IMR-90 (cell line): ENCODE results near the gene PATE1. TPM values are rescaled to one million over a fixed set of nuclear protein-coding genes. Genes with fewer than 3 reads are reported as not detected.

ENCODE experiments used
- ATAC-seq: fragments of 200-7000 bp; cut with Tn5 transposase; 2 replicates; pipeline ENCODE4 v1.9.1; 2020; ENCODE audit warnings: low read depth, mild to moderate bottlenecking, moderate library complexity
- BruUV-seq: library from RNA; stranded (reverse); fragments of 400-500 nt; replicated peaks from 2 replicates; lab custom pipeline; 2021; lab: Mats Ljungman, UMichigan
- CTCF ChIA-PET: fragments of 300-600 bp; formaldehyde crosslinking; extraction: SDS; loops from one replicate; lab custom pipeline; 2021; ENCODE audit warnings: antibody characterized with exemption; lab: Yijun Ruan, JAX
- POLR2A ChIA-PET: fragments of 300-600 bp; sonication (Branson Sonifier 250); formaldehyde crosslinking; loops from one replicate; lab custom pipeline; 2022; ENCODE audit warnings: antibody characterized with exemption; ENCODE audit not compliant: unreplicated experiment; lab: Charles Lee
- DNase-seq: peaks from one replicate; pipeline ENCODE4 v3.0.0; 2013
- H2AFZ ChIP-seq: replicated peaks from 2 replicates; pipeline ENCODE3; 2013; ENCODE audit warnings: low read length, mild to moderate bottlenecking; ENCODE audit not compliant: poor library complexity
- H2AK5ac ChIP-seq: 2 replicates; pipeline ENCODE4 v1.6.1; 2013; ENCODE audit warnings: low read depth, low read length, inconsistent platforms
- H2AK9ac ChIP-seq: replicated peaks from 2 replicates; pipeline ENCODE3; 2013; ENCODE audit warnings: mild to moderate bottlenecking, low read depth, low read length, moderate library complexity; ENCODE audit not compliant: poor library complexity
- H2BK120ac ChIP-seq: 2 replicates; pipeline ENCODE4 v1.6.1; 2013; ENCODE audit warnings: low read depth, low read length, inconsistent platforms
- H2BK15ac ChIP-seq: 3 replicates; pipeline ENCODE4 v1.6.1; 2013; ENCODE audit warnings: low read depth, low read length, inconsistent platforms
- H2BK20ac ChIP-seq: 2 replicates; pipeline ENCODE4 v1.6.1; 2013; ENCODE audit warnings: low read depth, mild to moderate bottlenecking, inconsistent platforms, low read length, moderate library complexity
- H2BK5ac ChIP-seq: 2 replicates; pipeline ENCODE4 v1.6.1; 2013; ENCODE audit warnings: mild to moderate bottlenecking, low read depth, low read length, inconsistent platforms; ENCODE audit not compliant: poor library complexity, severe bottlenecking
- H3K14ac ChIP-seq: replicated peaks from 2 replicates; pipeline ENCODE4 v1.6.1; 2013; ENCODE audit warnings: low read depth, low read length, inconsistent platforms
- H3K18ac ChIP-seq: 2 replicates; pipeline ENCODE4 v1.6.1; 2013; ENCODE audit warnings: low read depth, low read length, control low read depth
- H3K23ac ChIP-seq: 2 replicates; pipeline ENCODE4 v1.6.1; 2013; ENCODE audit warnings: low read depth, low read length, inconsistent platforms
- H3K27ac ChIP-seq: 2 replicates; pipeline ENCODE4 v1.5.1; 2013; ENCODE audit warnings: mild to moderate bottlenecking, control low read depth, low read length; ENCODE audit not compliant: insufficient read depth
- H3K27me3 ChIP-seq: 2 replicates; pipeline ENCODE4 v1.6.1; 2013; ENCODE audit warnings: low read length; ENCODE audit not compliant: control insufficient read depth, insufficient read depth
- H3K36me3 ChIP-seq: 2 replicates; pipeline ENCODE4 v1.6.1; 2013; ENCODE audit warnings: low read length, mixed read lengths; ENCODE audit not compliant: control insufficient read depth, insufficient read depth
- H3K4ac ChIP-seq: 2 replicates; pipeline ENCODE4 v1.6.1; 2013; ENCODE audit warnings: low read depth, low read length, inconsistent platforms
- H3K4me1 ChIP-seq: 2 replicates; pipeline ENCODE4 v1.6.1; 2013; ENCODE audit warnings: low read length, mixed read lengths; ENCODE audit not compliant: control insufficient read depth, insufficient read depth
- H3K4me2 ChIP-seq: 2 replicates; pipeline ENCODE4 v1.6.1; 2013; ENCODE audit warnings: low read depth, mild to moderate bottlenecking, control low read depth, low read length, moderate library complexity
- H3K4me3 ChIP-seq: 2 replicates; pipeline ENCODE4 v1.5.1; 2013; ENCODE audit warnings: low read depth, mild to moderate bottlenecking, control low read depth, low read length, moderate library complexity; ENCODE audit not compliant: insufficient read depth
- H3K56ac ChIP-seq: 2 replicates; pipeline ENCODE4 v1.6.1; 2013; ENCODE audit warnings: low read length, inconsistent platforms; ENCODE audit not compliant: insufficient read depth; ENCODE audit errors: extremely low read depth
- H3K79me1 ChIP-seq, 2 experiments: 2 replicates each; pipeline ENCODE4 v1.6.1; 2013; ENCODE audit warnings: low read length in 2 of 2, inconsistent platforms in 1 of 2, low read depth in 1 of 2
- H3K9ac ChIP-seq: 2 replicates; pipeline ENCODE4 v1.6.1; 2013; ENCODE audit warnings: low read depth, low read length, control low read depth
- H3K9me1 ChIP-seq: 2 replicates; pipeline ENCODE4 v1.6.1; 2013; ENCODE audit warnings: low read length, inconsistent platforms; ENCODE audit not compliant: insufficient read depth
- H3K9me3 ChIP-seq: 2 replicates; pipeline ENCODE4 v1.6.1; 2013; ENCODE audit warnings: low read length; ENCODE audit not compliant: control insufficient read depth, insufficient read depth
- H4K20me1 ChIP-seq: 2 replicates; pipeline ENCODE4 v1.6.1; 2013; ENCODE audit warnings: low read length, inconsistent platforms; ENCODE audit not compliant: insufficient read depth
- H4K5ac ChIP-seq: 2 replicates; pipeline ENCODE4 v1.6.1; 2013; ENCODE audit warnings: mild to moderate bottlenecking, low read depth, low read length, control low read depth
- H4K8ac ChIP-seq, 2 experiments: 2 replicates each; pipeline ENCODE4 v1.6.1; 2013; ENCODE audit warnings: low read depth in 2 of 2, low read length in 2 of 2, control low read depth in 1 of 2, inconsistent platforms in 1 of 2
- H4K91ac ChIP-seq: 2 replicates; pipeline ENCODE4 v1.6.1; 2013; ENCODE audit warnings: low read depth, low read length, inconsistent platforms; ENCODE audit not compliant: insufficient read depth
- CEBPB ChIP-seq: IDR thresholded peaks from 2 replicates; pipeline ENCODE4 v1.6.1; 2012; ENCODE audit warnings: low read depth, low read length, improper control_type of control experiment
- MAZ ChIP-seq: IDR thresholded peaks from 2 replicates; pipeline ENCODE4 v1.6.1; 2012; ENCODE audit warnings: low read depth, mild to moderate bottlenecking, low read length, improper control_type of control experiment, moderate library complexity, borderline replicate concordance
- MXI1 ChIP-seq: IDR thresholded peaks from 2 replicates; pipeline ENCODE4 v1.6.1; 2012; ENCODE audit warnings: low read depth, mild to moderate bottlenecking, low read length, moderate library complexity, borderline replicate concordance
- NFE2L2 ChIP-seq: fragments of 150-350 bp; IDR thresholded peaks from 2 replicates; pipeline ENCODE4 v1.6.1; 2016; ENCODE audit warnings: low read depth, mild to moderate bottlenecking, low read length
- WGBS, 2 experiments: methylation state at CpG; one replicate each; pipeline versions ENCODE4 v1.1.5 to v1.1.7; 2013; ENCODE audit warnings: missing lambda C conversion rate in 2 of 2; ENCODE audit not compliant: insufficient read length in 1 of 2; ENCODE audit errors: extremely low coverage in 2 of 2; 5-methylcytosine and 5-hydroxymethylcytosine counted together
- dilution Hi-C: fragments of 300-500 bp; cut with HindIII; formaldehyde crosslinking; loops from one replicate; pipeline ENCODE4 v1.14.3; 2018; ENCODE audit warnings: low sequenced_read_pairs; ENCODE audit not compliant: unreplicated experiment
- in situ Hi-C: fragments of 300-500 bp; cut with MboI; formaldehyde crosslinking; loops from 3 replicates; pipeline ENCODE4 v1.14.3; 2019; ENCODE audit warnings: low sequenced_read_pairs, inconsistent platforms, mixed read lengths
- intact Hi-C: fragments of 100-400 bp; cut with micrococcal nuclease; formaldehyde crosslinking; loops from 2 replicates; pipeline ENCODE4 v1.10.0; 2022
- polyA plus RNA-seq, 3 experiments: library from polyadenylated mRNA; depleted of rRNA; stranded (reverse); fragments of >200 nt; gene quantifications; 2 replicates each; pipeline ENCODE4 v1.2.3, GENCODE V29; 2012; ENCODE audit warnings: low replicate concordance in 1 of 3
- total RNA-seq: library from RNA; depleted of rRNA; stranded (reverse); fragments of >200 nt; gene quantifications from 2 replicates; pipeline ENCODE4 v1.2.3, GENCODE V29; 2012
- TF ChIP-seq, protein P1 (sequence below): fragments of 150-350 bp; IDR thresholded peaks from 2 replicates; pipeline ENCODE4 v1.6.1; 2016; ENCODE audit warnings: low read depth, mild to moderate bottlenecking, low read length, moderate library complexity, borderline replicate concordance

Gene PATE1
- total and polyA plus RNA-seq, 2 of the 4 experiments (the other 2 are of a cell fraction), result not detected

DNA sequence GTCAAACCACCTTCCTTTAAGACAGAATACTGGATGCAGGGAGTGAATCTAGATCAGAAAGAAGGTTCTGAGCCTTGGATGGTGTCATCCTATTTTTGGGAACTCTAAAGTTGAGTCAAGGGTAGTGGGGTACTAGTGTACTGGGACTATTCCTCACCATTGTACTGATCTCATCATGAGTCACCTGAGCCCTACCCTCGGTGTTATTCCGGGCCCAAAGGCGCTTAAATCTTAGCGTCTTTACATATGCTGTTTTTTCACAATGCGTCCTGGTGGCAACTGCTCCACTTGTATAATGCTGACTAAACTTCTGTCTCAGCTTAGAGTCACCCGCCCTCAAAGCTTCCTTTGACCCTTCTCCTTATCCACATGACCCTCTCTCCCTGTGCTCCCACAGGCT, 25.3 kb upstream of the PATE1 start:
- POLR2A ChIA-PET, result no interaction called here
- no peak overlapping the region for H4K5ac ChIP-seq
- H3K4me1 ChIP-seq, result no peaks in the 10 kb centered on the region
- no peak overlapping the region for H2BK120ac ChIP-seq
- no TSS peak for BruUV-seq
- no peak overlapping the region for H2AFZ ChIP-seq
- no peaks in the 10 kb centered on the region for H3K9me1 ChIP-seq
- H3K27me3 ChIP-seq, result no peaks in the 10 kb centered on the region
- H3K79me1 ChIP-seq, result no peaks in the 10 kb centered on the region
- no peaks in the 10 kb centered on the region for H3K36me3 ChIP-seq
- H4K20me1 ChIP-seq, result no peaks in the 10 kb centered on the region
- no peak overlapping the region for H4K8ac ChIP-seq
- H3K9me3 ChIP-seq, result no peaks in the 10 kb centered on the region
- H3K4me3 ChIP-seq, result no peak overlapping the region
- no peak overlapping the region for H2BK15ac ChIP-seq
- dilution Hi-C loops (no loop called here), in situ Hi-C loops (no loop called here), intact Hi-C loops (no loop called here)
- no peak overlapping the region for H2BK5ac ChIP-seq
- H3K27ac ChIP-seq, result no peak overlapping the region
- H3K4ac ChIP-seq, result no peak overlapping the region
- no peak overlapping the region for H4K91ac ChIP-seq
- no peak overlapping the region for H3K23ac ChIP-seq
- H2BK20ac ChIP-seq, result no peak overlapping the region
- TF ChIP-seq MXI1, result no peak
- TF ChIP-seq MAZ, result no peak
- TF ChIP-seq, protein P1, sequence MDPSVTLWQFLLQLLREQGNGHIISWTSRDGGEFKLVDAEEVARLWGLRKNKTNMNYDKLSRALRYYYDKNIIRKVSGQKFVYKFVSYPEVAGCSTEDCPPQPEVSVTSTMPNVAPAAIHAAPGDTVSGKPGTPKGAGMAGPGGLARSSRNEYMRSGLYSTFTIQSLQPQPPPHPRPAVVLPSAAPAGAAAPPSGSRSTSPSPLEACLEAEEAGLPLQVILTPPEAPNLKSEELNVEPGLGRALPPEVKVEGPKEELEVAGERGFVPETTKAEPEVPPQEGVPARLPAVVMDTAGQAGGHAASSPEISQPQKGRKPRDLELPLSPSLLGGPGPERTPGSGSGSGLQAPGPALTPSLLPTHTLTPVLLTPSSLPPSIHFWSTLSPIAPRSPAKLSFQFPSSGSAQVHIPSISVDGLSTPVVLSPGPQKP, result no peak
- no peak for TF ChIP-seq CEBPB
- TF ChIP-seq NFE2L2, result no peak
- WGBS, 2 experiments, result 0% methylated on average over 1 of the region's 6 CpGs; no CpG with 5 or more reads in 1 of the 2 experiments
- CTCF ChIA-PET, result no interaction called here
- H2AK5ac ChIP-seq, result no peak overlapping the region
- ATAC-seq (no peak), DNase-seq (no peak)
- no peak overlapping the region for H3K18ac ChIP-seq
- H3K56ac ChIP-seq, result no peak overlapping the region
- no peak overlapping the region for H3K9ac ChIP-seq
- no peak overlapping the region for H3K4me2 ChIP-seq
- no peak overlapping the region for H2AK9ac ChIP-seq
- H3K14ac ChIP-seq, result no peak overlapping the region
